WTC11 (cell line): ENCODE data around the gene CDKL2. TPM values are rescaled to one million over a fixed set of nuclear protein-coding genes. Genes with fewer than 3 reads are reported as not detected.

Source experiments
- ATAC-seq: fragments of 200-7000 bp; cut with Tn5 transposase; 2 replicates; pipeline ENCODE4 v1.10.0; 2021; ENCODE audit warnings: mild to moderate bottlenecking, moderate library complexity
- CTCF ChIA-PET: fragments of 300-600 bp; sonication (Branson Sonifier 250); formaldehyde crosslinking; loops from one replicate; lab custom pipeline; 2021; ENCODE audit warnings: antibody characterized with exemption; lab: Charles Lee
- POLR2A ChIA-PET: fragments of 350-600 bp; sonication (Branson Sonifier 250); formaldehyde crosslinking; loops from one replicate; lab custom pipeline; 2021; ENCODE audit warnings: antibody characterized with exemption; lab: Charles Lee
- DNase-seq: peaks from one replicate; pipeline ENCODE4 v3.0.0; 2021; ENCODE audit warnings: low spot score
- H3K27ac Mint-ChIP-seq: 2 replicates; pipeline ENCODE4 v1.8.0; 2021; ENCODE audit warnings: mixed read lengths
- H3K27me3 Mint-ChIP-seq: 2 replicates; pipeline ENCODE4 v1.8.0; 2021; ENCODE audit warnings: low read depth, mild to moderate bottlenecking, moderate library complexity, mixed read lengths
- H3K36me3 Mint-ChIP-seq: 2 replicates; pipeline ENCODE4 v1.8.0; 2021; ENCODE audit warnings: mixed read lengths
- H3K4me1 Mint-ChIP-seq: 2 replicates; pipeline ENCODE4 v1.8.0; 2022; ENCODE audit warnings: mixed read lengths
- H3K4me3 Mint-ChIP-seq: 2 replicates; pipeline ENCODE4 v1.8.0; 2021; ENCODE audit warnings: mild to moderate bottlenecking, moderate library complexity, mixed read lengths
- H3K9me3 Mint-ChIP-seq: 2 replicates; pipeline ENCODE4 v1.8.0; 2021; ENCODE audit warnings: mixed read lengths
- CBFB ChIP-seq: sonication (generic); formaldehyde crosslinking; IDR thresholded peaks from 2 replicates; pipeline ENCODE4 v1.8.1; 2022; ENCODE audit warnings: mild to moderate bottlenecking, low read depth, missing genetic modification reagents
- CREB1 ChIP-seq: sonication (generic); formaldehyde crosslinking; IDR thresholded peaks from 2 replicates; pipeline ENCODE4 v1.8.0; 2023; ENCODE audit warnings: mild to moderate bottlenecking, missing genetic modification reagents
- CREM ChIP-seq: sonication (generic); formaldehyde crosslinking; IDR thresholded peaks from 2 replicates; pipeline ENCODE4 v1.8.1; 2022; ENCODE audit warnings: mild to moderate bottlenecking, missing genetic modification reagents, moderate library complexity
- CTCF ChIP-seq: fragments of 200-600 bp; IDR thresholded peaks from 2 replicates; pipeline ENCODE4 v1.8.0; 2022; ENCODE audit warnings: antibody characterized with exemption
- FOXP4 ChIP-seq: sonication (generic); formaldehyde crosslinking; IDR thresholded peaks from 2 replicates; pipeline ENCODE4 v1.8.0; 2022; ENCODE audit warnings: mild to moderate bottlenecking, missing genetic modification reagents
- IRF2 ChIP-seq: sonication (generic); formaldehyde crosslinking; IDR thresholded peaks from 2 replicates; pipeline ENCODE4 v1.8.0; 2022; ENCODE audit warnings: low read depth, missing genetic modification reagents, borderline replicate concordance
- MAX ChIP-seq: sonication (generic); formaldehyde crosslinking; IDR thresholded peaks from 2 replicates; pipeline ENCODE4 v1.8.0; 2022; ENCODE audit warnings: mild to moderate bottlenecking, missing genetic modification reagents
- SOX15 ChIP-seq: fragments of 250-450 bp; sonication (Bioruptor Pico); IDR thresholded peaks from 2 replicates; pipeline ENCODE4 v1.9.0; 2021; ENCODE audit warnings: mild to moderate bottlenecking
- SP1 ChIP-seq: sonication (generic); formaldehyde crosslinking; conservative IDR thresholded peaks from 2 replicates; pipeline ENCODE4 v1.8.1; 2022; ENCODE audit warnings: missing genetic modification reagents
- TCF7 ChIP-seq: sonication (generic); formaldehyde crosslinking; IDR thresholded peaks from 2 replicates; pipeline ENCODE4 v1.8.0; 2022; ENCODE audit warnings: mild to moderate bottlenecking, low read depth, missing genetic modification reagents, moderate library complexity
- ZBTB21 ChIP-seq: sonication (generic); formaldehyde crosslinking; IDR thresholded peaks from 2 replicates; pipeline ENCODE4 v1.8.1; 2023; ENCODE audit warnings: mild to moderate bottlenecking, missing genetic modification reagents, borderline replicate concordance
- ZBTB43 ChIP-seq: sonication (generic); formaldehyde crosslinking; IDR thresholded peaks from 2 replicates; pipeline ENCODE4 v1.8.1; 2023; ENCODE audit warnings: mild to moderate bottlenecking, missing genetic modification reagents
- ZNF281 ChIP-seq: sonication (generic); formaldehyde crosslinking; IDR thresholded peaks from 2 replicates; pipeline ENCODE4 v1.8.0; 2023; ENCODE audit warnings: mild to moderate bottlenecking, missing genetic modification reagents
- ZNF416 ChIP-seq: fragments of 250-450 bp; sonication (Bioruptor Pico); IDR thresholded peaks from 2 replicates; pipeline ENCODE4 v1.9.0; 2021; ENCODE audit warnings: mild to moderate bottlenecking, inconsistent platforms
- total RNA-seq: library from RNA; stranded (reverse); gene quantifications from 3 replicates; pipeline ENCODE4 v1.2.3, GENCODE V29; 2021
- TF ChIP-seq, protein P1 (sequence below): sonication (generic); formaldehyde crosslinking; IDR thresholded peaks from 2 replicates; pipeline ENCODE4 v1.8.1; 2023; ENCODE audit warnings: mild to moderate bottlenecking, missing genetic modification reagents, moderate library complexity
- TF ChIP-seq, protein P2 (sequence below): fragments of 250-450 bp; sonication (Bioruptor Pico); IDR thresholded peaks from 2 replicates; pipeline ENCODE4 v1.9.0; 2021; ENCODE audit warnings: moderate library complexity, mild to moderate bottlenecking, inconsistent platforms, borderline replicate concordance

CDKL2 gene
- total RNA-seq, 1 experiment from 2014 or later = 1.7 TPM

- TF ChIP-seq TCF7 (CRISPR knock-in tag) (no peak), MAX (CRISPR knock-in tag) (no peak)
These were observed 25.2 kb upstream of the CDKL2 start (continued) for GRCh38 chr4:75655562-75655961.

GRCh38 chr4:75654905-75655304 lies 24.6 kb upstream of the CDKL2 start:
- POLR2A ChIA-PET = interaction anchor here (2.3 kb wide), 1 partner anchor 70 kb away, joined by 11 read pairs; the partner anchor contains the start of gene USO1
- H3K36me3 Mint-ChIP-seq = peaks cover 80% of the 10 kb centered on the region
- H3K4me1 Mint-ChIP-seq = peaks cover 8% of the 10 kb centered on the region; the same call in 1 of the 2 replicates
- H3K4me3 Mint-ChIP-seq = no peak overlapping the region
- H3K9me3 Mint-ChIP-seq = no peaks in the 10 kb centered on the region
- ATAC-seq = no peak
- CTCF ChIA-PET = interaction anchor here (1.0 to 3.9 kb wide), 2 partner anchors 50 to 69 kb away, joined by 3 to 20 read pairs; partner anchors contain the start of gene USO1
- no peaks in the 10 kb centered on the region for H3K27me3 Mint-ChIP-seq
- TF ChIP-seq CBFB (no peak), ZNF281 (no peak), CREB1 (CRISPR knock-in tag) (no peak), ZBTB43 (CRISPR knock-in tag) (no peak), ZNF416 (no peak), SP1 (no peak), CTCF (no peak), SOX15 (no peak), FOXP4 (CRISPR knock-in tag) (no peak), ZBTB21 (CRISPR knock-in tag) (no peak), CREM (no peak), IRF2 (CRISPR knock-in tag) (no peak)
- TF ChIP-seq, protein P1, sequence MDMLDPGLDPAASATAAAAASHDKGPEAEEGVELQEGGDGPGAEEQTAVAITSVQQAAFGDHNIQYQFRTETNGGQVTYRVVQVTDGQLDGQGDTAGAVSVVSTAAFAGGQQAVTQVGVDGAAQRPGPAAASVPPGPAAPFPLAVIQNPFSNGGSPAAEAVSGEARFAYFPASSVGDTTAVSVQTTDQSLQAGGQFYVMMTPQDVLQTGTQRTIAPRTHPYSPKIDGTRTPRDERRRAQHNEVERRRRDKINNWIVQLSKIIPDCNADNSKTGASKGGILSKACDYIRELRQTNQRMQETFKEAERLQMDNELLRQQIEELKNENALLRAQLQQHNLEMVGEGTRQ = no peak
- TF ChIP-seq, protein P2, sequence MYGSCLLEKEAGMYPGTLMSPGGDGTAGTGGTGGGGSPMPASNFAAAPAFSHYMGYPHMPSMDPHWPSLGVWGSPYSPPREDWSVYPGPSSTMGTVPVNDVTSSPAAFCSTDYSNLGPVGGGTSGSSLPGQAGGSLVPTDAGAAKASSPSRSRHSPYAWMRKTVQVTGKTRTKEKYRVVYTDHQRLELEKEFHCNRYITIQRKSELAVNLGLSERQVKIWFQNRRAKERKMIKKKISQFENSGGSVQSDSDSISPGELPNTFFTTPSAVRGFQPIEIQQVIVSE = no peak
- peak overlapping the region; percentile 57 for H3K27ac Mint-ChIP-seq
- no peak for DNase-seq
